Lower lobe of right lung (tissue), 2 donors: ENCODE measurements around the gene IL17REL. TPM values are rescaled to one million over a fixed set of nuclear protein-coding genes. Genes with fewer than 3 reads are reported as not detected.

Experiments used
- ATAC-seq, 2 donors: fragments of 200-7000 bp; cut with Tn5 transposase; one replicate each; pipeline ENCODE4 v1.9.1; 2020 to 2022; ENCODE audit warnings: mild to moderate bottlenecking in 2 of 2, moderate library complexity in 2 of 2
- DNase-seq: peaks from one replicate; pipeline ENCODE4 v3.0.0-alpha.2; 2020
- H3K27ac ChIP-seq: fragments of 200-600 bp; one replicate; pipeline ENCODE4 v1.8.0; 2022
- H3K27me3 ChIP-seq: fragments of 200-600 bp; one replicate; pipeline ENCODE4 v1.8.0; 2022; ENCODE audit warnings: low read depth
- H3K36me3 ChIP-seq: fragments of 200-600 bp; one replicate; pipeline ENCODE4 v1.8.0; 2022; ENCODE audit warnings: mild to moderate bottlenecking
- H3K4me1 ChIP-seq: fragments of 200-600 bp; one replicate; pipeline ENCODE4 v1.8.0; 2022
- H3K4me3 ChIP-seq: fragments of 200-600 bp; one replicate; pipeline ENCODE4 v1.8.0; 2022; ENCODE audit warnings: mild to moderate bottlenecking
- H3K9me3 ChIP-seq: fragments of 200-600 bp; one replicate; pipeline ENCODE4 v1.8.0; 2022
- intact Hi-C: fragments of 100-400 bp; cut with DNase I; formaldehyde crosslinking; loops from one replicate; pipeline ENCODE4 v1.11.0; 2022
- total RNA-seq: library from RNA; stranded (reverse); fragmentation: NEBNext Ultra II Directional; extraction: Animal tissue kit (Norgen Biotek cat#: 25700); gene quantifications from one replicate; pipeline ENCODE4 v1.2.1, GENCODE V29; 2021
- TF ChIP-seq, protein P1 (sequence below): fragments of 200-600 bp; IDR thresholded peaks from one replicate; pipeline ENCODE4 v1.8.0; 2022; ENCODE audit warnings: antibody characterized with exemption, mild to moderate bottlenecking
- donor health status: DM: no; HTN: yes; CAD: no; lungs with severe emphysema.

Gene IL17REL
- total RNA-seq, 1 donor from 2014 or later = 0.09 TPM

DNA sequence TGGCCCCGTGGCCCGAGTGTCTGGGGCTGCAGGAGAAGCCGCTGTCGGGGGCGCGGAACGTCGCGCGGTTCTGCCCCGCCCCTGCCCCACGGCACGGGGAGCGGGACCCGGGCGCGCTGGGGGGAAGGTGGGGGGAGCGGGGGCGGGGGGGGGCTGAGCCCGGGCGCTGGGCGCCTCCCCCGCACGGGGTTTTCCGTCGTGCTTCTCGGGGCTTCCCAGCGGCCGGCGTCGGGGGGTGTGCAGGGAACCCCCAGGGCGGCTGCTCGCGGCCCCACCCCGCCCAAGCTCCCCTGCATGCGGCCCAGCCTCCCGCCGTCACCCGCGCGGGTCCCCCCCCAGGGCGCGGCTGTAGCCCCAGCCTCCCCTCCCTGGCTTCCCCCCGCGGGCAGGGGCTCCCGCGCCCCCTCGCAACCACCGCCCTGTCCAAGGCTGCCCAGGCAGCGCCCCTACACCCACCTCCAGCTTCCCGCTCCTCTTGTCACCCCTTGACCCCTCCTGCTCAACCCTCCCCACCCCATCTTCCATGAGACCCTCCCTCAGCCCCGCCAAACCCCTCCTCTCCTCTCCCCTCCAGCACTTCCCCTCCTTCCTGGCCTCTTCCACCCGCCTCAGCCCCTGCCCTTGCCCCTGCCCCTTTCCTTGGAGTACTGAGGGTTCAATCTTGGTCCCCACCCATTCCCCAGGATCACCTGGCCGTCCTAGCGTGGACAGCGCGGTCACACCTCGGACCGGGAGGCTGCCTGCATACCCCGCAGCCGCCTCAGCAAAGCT lies 1.7 kb downstream of the IL17REL start:
- DNase-seq (peak; percentile 28), ATAC-seq (peak in 1 of 2 donors; percentile 14)
- H3K27me3 ChIP-seq = peaks cover 65% of the 10 kb centered on the region
- H3K4me1 ChIP-seq = peaks cover 11% of the 10 kb centered on the region
- H3K9me3 ChIP-seq = no peaks in the 10 kb centered on the region
- H3K36me3 ChIP-seq = no peaks in the 10 kb centered on the region
- TF ChIP-seq, protein P1, sequence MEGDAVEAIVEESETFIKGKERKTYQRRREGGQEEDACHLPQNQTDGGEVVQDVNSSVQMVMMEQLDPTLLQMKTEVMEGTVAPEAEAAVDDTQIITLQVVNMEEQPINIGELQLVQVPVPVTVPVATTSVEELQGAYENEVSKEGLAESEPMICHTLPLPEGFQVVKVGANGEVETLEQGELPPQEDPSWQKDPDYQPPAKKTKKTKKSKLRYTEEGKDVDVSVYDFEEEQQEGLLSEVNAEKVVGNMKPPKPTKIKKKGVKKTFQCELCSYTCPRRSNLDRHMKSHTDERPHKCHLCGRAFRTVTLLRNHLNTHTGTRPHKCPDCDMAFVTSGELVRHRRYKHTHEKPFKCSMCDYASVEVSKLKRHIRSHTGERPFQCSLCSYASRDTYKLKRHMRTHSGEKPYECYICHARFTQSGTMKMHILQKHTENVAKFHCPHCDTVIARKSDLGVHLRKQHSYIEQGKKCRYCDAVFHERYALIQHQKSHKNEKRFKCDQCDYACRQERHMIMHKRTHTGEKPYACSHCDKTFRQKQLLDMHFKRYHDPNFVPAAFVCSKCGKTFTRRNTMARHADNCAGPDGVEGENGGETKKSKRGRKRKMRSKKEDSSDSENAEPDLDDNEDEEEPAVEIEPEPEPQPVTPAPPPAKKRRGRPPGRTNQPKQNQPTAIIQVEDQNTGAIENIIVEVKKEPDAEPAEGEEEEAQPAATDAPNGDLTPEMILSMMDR = no peak
- H3K27ac ChIP-seq = no peak overlapping the region
- intact Hi-C loops = no loop called here
- no peak overlapping the region for H3K4me3 ChIP-seq

DNA sequence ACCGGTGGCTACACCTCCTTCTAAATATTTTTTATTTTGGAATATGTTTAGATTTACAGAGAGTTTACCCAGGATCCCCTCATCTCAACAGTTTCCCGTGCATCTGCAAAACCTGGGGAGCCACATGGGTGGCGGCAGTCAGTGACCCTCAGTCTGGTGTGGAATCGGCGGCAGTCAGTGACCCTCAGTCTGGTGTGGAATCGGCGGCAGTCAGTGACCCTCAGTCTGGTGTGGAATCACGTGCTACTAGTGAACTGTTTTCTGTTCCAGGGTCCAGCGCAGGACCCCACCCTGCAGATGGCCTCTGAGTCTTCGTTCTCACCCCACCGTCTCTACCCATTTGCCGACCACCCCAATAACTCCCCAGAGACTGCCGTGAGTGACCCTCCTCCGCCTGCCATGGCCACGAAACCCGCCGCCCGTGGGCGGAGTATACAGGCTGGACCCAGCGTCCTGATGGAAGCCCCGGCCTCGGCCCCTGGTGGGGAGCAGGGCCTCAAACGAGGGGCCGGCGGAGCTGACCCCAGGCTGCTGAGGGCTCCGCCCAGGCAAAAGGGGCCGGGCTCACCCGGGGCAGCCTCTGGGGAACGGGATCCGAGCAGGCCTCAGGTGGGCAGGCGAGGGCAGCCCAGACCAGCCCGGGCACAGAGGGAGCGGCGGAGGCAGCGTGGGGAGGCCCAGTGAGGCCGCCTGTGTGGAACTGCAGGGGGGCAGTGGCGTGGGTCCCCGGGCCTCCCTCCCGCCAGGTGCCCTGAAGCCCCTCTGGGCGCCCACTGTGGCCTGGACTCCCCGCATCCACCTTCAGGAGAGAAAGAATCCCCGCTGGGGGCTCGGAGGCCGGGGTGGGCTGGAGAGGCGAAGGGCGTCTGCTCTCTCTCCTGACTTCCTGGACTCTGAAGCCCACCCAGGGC lies 2.5 kb downstream of the IL17REL start:
- Histone ChIP-seq H3K9me3 (no peaks in the 10 kb centered on the region), H3K36me3 (no peaks in the 10 kb centered on the region), H3K4me1 (peaks cover 11% of the 10 kb centered on the region), H3K4me3 (no peak overlapping the region), H3K27me3 (peaks cover 56% of the 10 kb centered on the region), H3K27ac (no peak overlapping the region)
- intact Hi-C loops = no loop called here
- no peak for ATAC-seq
- peak; percentile 43 for DNase-seq
- TF ChIP-seq, protein P1 = no peak

DNA sequence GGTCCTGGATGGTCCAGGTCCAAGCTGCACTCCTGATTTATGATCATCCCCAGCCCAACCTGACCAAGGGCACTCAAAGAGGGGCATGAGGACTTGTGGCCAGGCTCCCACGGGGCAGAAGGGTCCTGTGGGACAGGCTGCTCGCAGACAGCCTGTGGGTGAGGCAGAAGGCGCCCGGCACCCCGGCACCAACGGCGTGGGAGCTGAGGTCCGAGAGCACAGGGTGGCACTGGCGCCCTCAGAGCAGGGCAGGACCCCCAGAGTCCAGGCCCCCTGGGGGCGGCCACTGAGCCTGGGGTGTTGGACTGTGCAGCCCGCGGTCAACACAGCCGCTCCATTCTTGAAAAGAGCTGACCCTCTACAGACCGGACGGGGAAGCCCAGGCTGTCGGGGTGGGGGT lies 3.3 kb downstream of the IL17REL start:
- no peak for ATAC-seq
- Histone ChIP-seq H3K4me3 (no peak overlapping the region), H3K36me3 (no peaks in the 10 kb centered on the region), H3K9me3 (no peaks in the 10 kb centered on the region), H3K27me3 (peaks cover 49% of the 10 kb centered on the region), H3K4me1 (peaks cover 4% of the 10 kb centered on the region), H3K27ac (no peak overlapping the region)
- DNase-seq = peak; percentile 36
- intact Hi-C loops = no loop called here
- TF ChIP-seq, protein P1 = no peak

DNA sequence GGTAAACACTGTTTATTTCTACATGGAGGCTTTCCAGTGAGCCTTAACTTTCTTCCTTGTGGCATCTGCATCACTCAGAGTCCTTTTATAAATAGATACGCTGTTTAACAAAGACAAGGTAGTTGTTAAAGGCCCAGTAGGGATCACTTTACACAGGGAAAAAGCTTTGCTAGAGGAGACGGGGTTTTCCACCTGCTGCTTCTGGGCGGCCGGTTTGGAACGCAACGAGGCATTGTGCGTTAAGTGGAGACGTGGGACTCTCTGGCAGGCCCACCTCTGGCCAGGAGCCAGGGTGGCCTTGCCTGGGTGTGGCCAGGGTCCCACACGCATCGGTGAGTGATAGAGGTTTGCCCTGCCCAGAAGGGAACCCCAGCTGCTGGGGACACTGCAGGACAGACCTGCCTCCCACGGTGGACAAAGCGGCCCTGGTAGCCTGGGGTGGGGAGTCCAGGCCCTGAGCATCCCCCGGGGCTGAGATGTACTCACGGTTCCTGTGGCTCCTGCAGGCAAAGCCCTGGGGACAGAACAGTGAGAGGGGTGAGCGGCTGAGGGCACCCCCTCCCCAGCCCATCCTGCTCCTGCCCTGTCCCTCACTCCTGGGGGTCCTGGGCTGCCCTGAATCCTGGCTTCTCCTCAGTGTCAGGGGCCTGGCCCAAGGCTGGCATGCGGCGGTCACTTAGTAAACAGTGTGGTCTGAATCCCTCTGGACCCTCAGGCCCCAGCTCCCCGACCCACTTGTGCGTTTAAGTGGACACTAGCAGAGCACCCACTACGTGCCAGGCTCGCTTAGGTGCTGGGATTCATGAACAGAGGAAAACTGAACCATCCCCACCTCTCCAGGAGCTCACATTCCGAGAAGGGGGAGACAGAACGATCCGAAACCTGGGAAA lies 4.2 kb downstream of the IL17REL start:
- Histone ChIP-seq H3K4me1 (peaks cover 4% of the 10 kb centered on the region), H3K36me3 (no peaks in the 10 kb centered on the region), H3K9me3 (no peaks in the 10 kb centered on the region), H3K4me3 (no peak overlapping the region), H3K27me3 (peaks cover 41% of the 10 kb centered on the region), H3K27ac (no peak overlapping the region)
- no peak for ATAC-seq
- TF ChIP-seq, protein P1 = no peak
- peak; percentile 43 for DNase-seq
- intact Hi-C loops = no loop called here

DNA sequence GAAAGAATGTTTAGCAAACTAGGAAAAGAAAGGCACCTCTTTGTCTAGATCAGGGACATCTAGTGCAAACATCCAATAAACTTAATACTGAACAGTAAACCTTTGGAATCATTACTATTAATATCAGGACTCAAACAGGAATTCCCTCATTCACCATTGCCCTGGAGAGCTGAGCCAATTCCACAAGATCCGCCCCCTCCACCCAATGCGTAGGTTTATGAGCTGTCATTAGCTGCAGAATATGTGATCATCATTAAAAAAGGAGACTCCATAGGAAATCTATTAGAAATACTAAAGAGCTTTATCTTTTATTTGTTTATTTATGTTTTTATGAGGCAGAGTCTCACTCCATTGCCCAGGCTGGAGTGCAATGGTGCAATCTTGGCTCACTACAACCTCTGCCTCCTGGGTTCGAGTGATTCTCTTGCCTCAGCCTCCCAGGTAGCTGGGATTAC lies 5.5 kb downstream of the IL17REL start:
- Histone ChIP-seq H3K4me1 (peaks cover 4% of the 10 kb centered on the region), H3K9me3 (no peaks in the 10 kb centered on the region), H3K27ac (no peak overlapping the region), H3K36me3 (no peaks in the 10 kb centered on the region), H3K27me3 (peaks cover 29% of the 10 kb centered on the region), H3K4me3 (no peak overlapping the region)
- no peak for DNase-seq
- TF ChIP-seq, protein P1 = no peak
- intact Hi-C loops = no loop called here
- ATAC-seq = no peak
